Parathyroid adenoma (tissue), 2 donors: ENCODE data around the gene UCMA.

Source experiments
- H2AFZ ChIP-seq: fragments of 300-600 bp; sonication (generic); one replicate; pipeline ENCODE4 v1.7.0; 2017; ENCODE audit warnings: antibody characterized with exemption, mild to moderate bottlenecking
- H3K27ac ChIP-seq: fragments of 300-600 bp; sonication (generic); one replicate; pipeline ENCODE4 v1.7.0; 2017
- H3K27me3 ChIP-seq: fragments of 300-600 bp; sonication (generic); one replicate; pipeline ENCODE4 v1.7.0; 2017; ENCODE audit warnings: low read length; ENCODE audit not compliant: control insufficient read depth, insufficient read depth
- H3K36me3 ChIP-seq: fragments of 300-600 bp; sonication (generic); one replicate; pipeline ENCODE4 v1.7.0; 2017; ENCODE audit warnings: low read length; ENCODE audit not compliant: control insufficient read depth, insufficient read depth
- H3K4me1 ChIP-seq: fragments of 300-600 bp; sonication (generic); one replicate; pipeline ENCODE4 v1.7.0; 2017; ENCODE audit warnings: control low read depth
- H3K4me2 ChIP-seq: fragments of 300-600 bp; sonication (generic); one replicate; pipeline ENCODE4 v1.7.0; 2017; ENCODE audit warnings: low read length
- H3K4me3 ChIP-seq: fragments of 300-600 bp; sonication (generic); one replicate; pipeline ENCODE4 v1.7.0; 2017; ENCODE audit warnings: low read depth, low read length
- H3K79me2 ChIP-seq: fragments of 300-600 bp; sonication (generic); one replicate; pipeline ENCODE4 v1.7.0; 2017; ENCODE audit warnings: control low read depth
- H3K9ac ChIP-seq: fragments of 300-600 bp; sonication (generic); one replicate; pipeline ENCODE4 v1.7.0; 2017; ENCODE audit warnings: mild to moderate bottlenecking
- H3K9me3 ChIP-seq: fragments of 300-600 bp; sonication (generic); one replicate; pipeline ENCODE4 v1.7.0; 2017; ENCODE audit warnings: low read length; ENCODE audit not compliant: control insufficient read depth
- TF ChIP-seq, protein P1 (sequence below): fragments of 300-600 bp; sonication (generic); IDR thresholded peaks from one replicate; pipeline ENCODE4 v1.7.0; 2017; ENCODE audit warnings: antibody characterized with exemption, mild to moderate bottlenecking
- donor health status: primary hyperparathyroidism.

The UCMA gene

DNA sequence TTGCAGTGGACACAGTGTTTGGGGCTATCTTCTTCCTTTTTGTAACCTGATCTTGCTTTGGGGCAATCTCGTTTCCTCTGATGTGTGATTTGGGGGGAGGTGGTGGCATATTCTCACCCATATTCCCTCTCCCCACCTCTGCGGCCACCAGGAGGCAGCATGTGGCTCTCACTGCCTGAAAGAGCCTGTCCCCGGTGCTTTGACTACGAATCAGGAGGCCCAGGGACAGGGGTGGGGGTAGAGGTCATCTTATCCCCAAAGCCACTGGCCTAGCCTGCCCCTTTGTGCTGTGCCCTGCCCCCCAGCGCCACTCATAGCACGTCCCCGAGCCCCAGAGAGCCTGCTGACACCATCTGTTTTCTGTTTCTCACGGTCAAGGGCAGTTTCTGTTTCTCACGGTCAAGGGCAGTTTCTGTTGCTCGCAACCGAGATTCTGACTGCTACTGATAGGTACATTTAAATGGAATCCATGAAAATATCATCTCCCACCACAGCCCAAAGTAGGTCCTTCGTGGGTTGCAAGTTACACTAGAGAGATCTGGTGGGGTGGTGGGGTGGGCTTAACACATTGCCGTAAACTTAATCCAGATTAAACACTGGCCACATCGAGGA lies 37.5 kb upstream of the UCMA start:
- H2AFZ ChIP-seq = peak overlapping the region; percentile 69
- no peaks in the 10 kb centered on the region for H3K79me2 ChIP-seq
- H3K9ac ChIP-seq = no peak overlapping the region
- H3K4me1 ChIP-seq = no peaks in the 10 kb centered on the region
- H3K27me3 ChIP-seq = no peaks in the 10 kb centered on the region
- TF ChIP-seq, protein P1, sequence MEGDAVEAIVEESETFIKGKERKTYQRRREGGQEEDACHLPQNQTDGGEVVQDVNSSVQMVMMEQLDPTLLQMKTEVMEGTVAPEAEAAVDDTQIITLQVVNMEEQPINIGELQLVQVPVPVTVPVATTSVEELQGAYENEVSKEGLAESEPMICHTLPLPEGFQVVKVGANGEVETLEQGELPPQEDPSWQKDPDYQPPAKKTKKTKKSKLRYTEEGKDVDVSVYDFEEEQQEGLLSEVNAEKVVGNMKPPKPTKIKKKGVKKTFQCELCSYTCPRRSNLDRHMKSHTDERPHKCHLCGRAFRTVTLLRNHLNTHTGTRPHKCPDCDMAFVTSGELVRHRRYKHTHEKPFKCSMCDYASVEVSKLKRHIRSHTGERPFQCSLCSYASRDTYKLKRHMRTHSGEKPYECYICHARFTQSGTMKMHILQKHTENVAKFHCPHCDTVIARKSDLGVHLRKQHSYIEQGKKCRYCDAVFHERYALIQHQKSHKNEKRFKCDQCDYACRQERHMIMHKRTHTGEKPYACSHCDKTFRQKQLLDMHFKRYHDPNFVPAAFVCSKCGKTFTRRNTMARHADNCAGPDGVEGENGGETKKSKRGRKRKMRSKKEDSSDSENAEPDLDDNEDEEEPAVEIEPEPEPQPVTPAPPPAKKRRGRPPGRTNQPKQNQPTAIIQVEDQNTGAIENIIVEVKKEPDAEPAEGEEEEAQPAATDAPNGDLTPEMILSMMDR = peak; percentile 32
- H3K36me3 ChIP-seq = no peaks in the 10 kb centered on the region
- no peak overlapping the region for H3K4me3 ChIP-seq
- H3K27ac ChIP-seq = no peak overlapping the region
- no peak overlapping the region for H3K4me2 ChIP-seq
- no peaks in the 10 kb centered on the region for H3K9me3 ChIP-seq

DNA sequence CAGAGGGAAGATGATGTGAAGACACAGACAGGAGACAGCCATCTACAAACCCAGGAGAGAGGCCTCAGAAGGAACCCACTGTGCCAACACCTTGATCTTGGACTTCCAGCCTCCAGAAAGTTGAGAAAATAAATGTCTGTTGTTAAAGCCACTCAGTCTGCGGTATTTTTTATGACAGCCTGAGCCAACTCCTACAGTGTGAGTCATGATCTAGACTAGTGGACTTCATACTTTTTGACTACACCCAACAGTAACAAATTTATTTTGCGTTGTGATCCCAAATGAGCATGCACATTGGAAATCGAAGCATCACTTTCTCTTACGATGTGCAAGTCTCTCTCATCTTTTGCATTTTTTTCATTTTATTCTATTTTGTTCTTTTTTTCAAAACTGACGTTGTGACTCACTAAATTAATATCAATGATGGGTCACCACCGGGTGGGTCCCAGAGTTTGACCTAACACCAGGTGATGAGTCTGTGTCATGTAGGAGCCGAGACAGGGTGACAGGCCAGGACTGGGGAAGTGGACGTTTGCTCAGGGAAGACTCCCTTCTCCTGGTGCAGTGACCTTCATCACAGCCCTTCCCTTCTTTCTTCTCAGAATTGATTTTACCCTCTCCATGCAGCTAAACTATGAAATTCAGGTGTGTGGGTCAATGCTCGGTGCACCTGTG lies 36.8 kb upstream of the UCMA start:
- no peaks in the 10 kb centered on the region for H3K9me3 ChIP-seq
- H3K36me3 ChIP-seq = no peaks in the 10 kb centered on the region
- H3K9ac ChIP-seq = no peak overlapping the region
- H3K27me3 ChIP-seq = no peaks in the 10 kb centered on the region
- H3K4me3 ChIP-seq = no peak overlapping the region
- H3K79me2 ChIP-seq = no peaks in the 10 kb centered on the region
- TF ChIP-seq, protein P1 = no peak
- no peaks in the 10 kb centered on the region for H3K4me1 ChIP-seq
- H2AFZ ChIP-seq = peak overlapping the region; percentile 69
- H3K4me2 ChIP-seq = no peak overlapping the region
- H3K27ac ChIP-seq = no peak overlapping the region

DNA sequence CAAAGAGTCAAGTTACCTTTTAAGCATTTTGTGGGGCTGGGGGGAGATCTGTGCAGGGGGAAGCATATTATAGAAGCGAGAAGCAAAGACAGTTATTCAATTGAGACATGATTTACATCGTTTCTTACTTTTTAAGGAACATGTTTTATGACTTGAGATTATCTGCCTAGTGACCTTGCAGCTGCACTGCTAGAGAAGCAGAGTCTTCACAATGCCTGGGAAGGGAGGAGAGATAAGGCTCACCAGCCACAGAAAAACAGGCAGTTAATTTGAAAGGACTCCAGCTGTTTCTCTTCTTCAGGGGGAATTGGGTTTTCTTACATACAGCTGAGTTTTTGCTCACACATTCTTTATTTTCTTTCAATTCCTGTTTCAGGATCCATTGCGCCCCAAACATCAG lies 34.7 kb upstream of the UCMA start:
- H2AFZ ChIP-seq = no peak overlapping the region
- no peak overlapping the region for H3K9ac ChIP-seq
- no peak overlapping the region for H3K27ac ChIP-seq
- H3K27me3 ChIP-seq = no peaks in the 10 kb centered on the region
- H3K9me3 ChIP-seq = no peaks in the 10 kb centered on the region
- H3K4me2 ChIP-seq = no peak overlapping the region
- H3K4me3 ChIP-seq = no peak overlapping the region
- TF ChIP-seq, protein P1 = no peak
- no peaks in the 10 kb centered on the region for H3K79me2 ChIP-seq
- H3K4me1 ChIP-seq = no peaks in the 10 kb centered on the region
- H3K36me3 ChIP-seq = no peaks in the 10 kb centered on the region

DNA sequence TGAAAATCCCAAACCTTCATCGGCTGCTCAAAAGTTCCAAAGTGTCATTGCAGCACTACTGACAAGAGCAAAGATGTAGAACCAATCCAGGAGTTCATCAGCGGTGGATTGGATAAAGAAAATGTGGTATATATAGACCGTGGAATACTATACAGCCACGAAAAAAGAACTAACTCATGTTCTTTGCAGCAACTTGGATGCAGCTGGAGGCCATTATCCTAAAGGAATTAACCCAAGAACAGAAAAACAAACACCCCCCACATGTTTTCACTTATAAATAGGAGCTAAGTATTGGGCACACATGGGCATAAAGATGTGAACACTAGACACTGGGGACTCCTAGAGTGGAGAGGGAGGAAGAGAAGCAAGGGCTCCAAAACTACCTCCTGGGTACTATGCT lies 34.1 kb upstream of the UCMA start:
- H3K4me2 ChIP-seq = no peak overlapping the region
- no peak overlapping the region for H3K27ac ChIP-seq

More for the DNA sequence above, 34.1 kb upstream of the UCMA start:
- Histone ChIP-seq H2AFZ (no peak overlapping the region), H3K9me3 (no peaks in the 10 kb centered on the region), H3K79me2 (no peaks in the 10 kb centered on the region), H3K4me3 (no peak overlapping the region), H3K27me3 (no peaks in the 10 kb centered on the region), H3K36me3 (no peaks in the 10 kb centered on the region), H3K4me1 (no peaks in the 10 kb centered on the region), H3K9ac (no peak overlapping the region)
- TF ChIP-seq, protein P1 = no peak
